Measurements from ENCODE around the gene ARHGAP1. TPM values are rescaled to one million over a fixed set of nuclear protein-coding genes. Genes with fewer than 3 reads are reported as not detected.

ARHGAP1 gene
- polyA plus RNA-seq, 2 of the 4 experiments (the other 2 are of a cell fraction) = 17.2 to 35.2 TPM

GRCh38 chr11:46727952-46728658 lies 27.7 kb upstream of the ARHGAP1 start:
- DNase-seq (ENCODE audit: low read depth in 1 of 2, low spot score in 1 of 2) (no peak), FAIRE-seq (no peak), ATAC-seq (peak; percentile 12 to 16; a peak in 3 of 6 replicates)
- CTCF ChIA-PET = interaction anchor here (0.7 to 1.1 kb wide), 2 partner anchors 9 to 12 kb away, joined by 3 read pairs; no protein-coding TSS in a partner anchor
- no peak overlapping the region for H3K4me2 ChIP-seq
- 91% methylated on average over 16 of the region's 17 CpGs for WGBS (ENCODE audit: missing lambda C conversion rate)
- no peaks in the 10 kb centered on the region for H3K4me1 ChIP-seq
- H3K4me3 ChIP-seq = no peak overlapping the region
- POLR2A ChIA-PET = no interaction called here
- no peak overlapping the region; a peak in 1 of 6 replicates for H3K27ac ChIP-seq
- no peaks in the 10 kb centered on the region for H3K9me3 ChIP-seq
- TF ChIP-seq HOXA7 (CRISPR knock-in tag; IDR thresholded peaks at IDR 0.05) = no peak
- no peak for TF ChIP-seq PBX3 (IDR thresholded peaks at IDR 0.05)
- TF ChIP-seq SREBF2 (IDR thresholded peaks at IDR 0.05) = no peak
- TF ChIP-seq HMGXB4 (CRISPR knock-in tag; IDR thresholded peaks at IDR 0.05; ENCODE audit: borderline replicate concordance) = no peak
- no peak for TF ChIP-seq GATA3 (IDR thresholded peaks at IDR 0.05; ENCODE audit: borderline replicate concordance)
- no peak for TF ChIP-seq ESRRA (IDR thresholded peaks at IDR 0.05; ENCODE audit: borderline replicate concordance, low read length)
- no peak for TF ChIP-seq ELK1 (IDR thresholded peaks at IDR 0.05; ENCODE audit: low read depth, low read length)
- TF ChIP-seq BCL3 (IDR thresholded peaks at IDR 0.05) = no peak
- TF ChIP-seq KDM5A (IDR thresholded peaks at IDR 0.05) = no peak
- TF ChIP-seq FOSB (CRISPR knock-in tag; IDR thresholded peaks at IDR 0.05) = no peak
- TF ChIP-seq JUNB (IDR thresholded peaks at IDR 0.05) = no peak
- TF ChIP-seq NR3C1 (IDR thresholded peaks at IDR 0.05) = no peak
- TF ChIP-seq MAX (IDR thresholded peaks at IDR 0.05) = no peak

- H3K27ac ChIP-seq = no peak overlapping the region
- 89% methylated on average over 26 of the region's 26 CpGs for WGBS (ENCODE audit: missing lambda C conversion rate)
- H3K4me1 ChIP-seq = no peaks in the 10 kb centered on the region
These were observed 25.9 kb upstream of the ARHGAP1 start for GRCh38 chr11:46726206-46726862.

More at GRCh38 chr11:46726206-46726862, 25.9 kb upstream of the ARHGAP1 start:
- ChIA-PET POLR2A (no interaction called here), CTCF (interaction anchor here (0.5 to 1.5 kb wide), 2 partner anchors 9 to 11 kb away, joined by 3 to 4 read pairs; no protein-coding TSS in a partner anchor)
- Histone ChIP-seq H3K4me2 (no peak overlapping the region), H3K9me3 (no peaks in the 10 kb centered on the region), H3K4me3 (no peak overlapping the region)
- ATAC-seq (no peak), DNase-seq (ENCODE audit: low read depth in 1 of 2, low spot score in 1 of 2) (no peak), FAIRE-seq (no peak)
- no peak for TF ChIP-seq RAD21 (conservative IDR thresholded peaks at IDR 0.05 in 1 of 2, IDR thresholded peaks at IDR 0.05 in 1 of 2)
- no peak for TF ChIP-seq HES2 (IDR thresholded peaks at IDR 0.05)
